SK-N-SH (cell line): Measurements from ENCODE around the gene CAD. TPM values are rescaled to one million over a fixed set of nuclear protein-coding genes. Genes with fewer than 3 reads are reported as not detected.

Source experiments
- CTCF ChIA-PET: fragments of 300-600, 350-600 bp; formaldehyde crosslinking; extraction: SDS; loops from one replicate; lab custom pipeline; 2021; lab: Yijun Ruan, JAX
- POLR2A ChIA-PET: fragments of 350-600 bp; sonication (Branson Sonifier 250); formaldehyde crosslinking; extraction: SDS; loops from one replicate; lab custom pipeline; 2020; ENCODE audit warnings: antibody characterized with exemption, inconsistent platforms; lab: Yijun Ruan, JAX
- DNase-seq: peaks from one replicate; pipeline ENCODE4 v3.0.0; 2012
- H2AFZ ChIP-seq: fragments of 200-600 bp; sonication (generic); 2 replicates; pipeline ENCODE4 v1.8.1; 2016; ENCODE audit warnings: antibody characterized with exemption, mild to moderate bottlenecking, low read depth
- H3F3A ChIP-seq: fragments of 200-600 bp; sonication (generic); replicated peaks from 2 replicates; pipeline ENCODE3; 2016; ENCODE audit warnings: antibody characterized with exemption, mild to moderate bottlenecking; ENCODE audit not compliant: insufficient read depth
- H3K27ac ChIP-seq, 2 experiments: fragments of 200-500 bp in 1 of 2; fragments of 200-600 bp in 1 of 2; sonication (Bioruptor generic) in 1 of 2; sonication (generic), shearing (Covaris generic) in 1 of 2; 2 replicates each; pipeline versions ENCODE4 v1.5.1 to v1.6.1; 2014 to 2016; ENCODE audit warnings: low read depth in 2 of 2, inconsistent platforms in 1 of 2, low read length in 1 of 2, mild to moderate bottlenecking in 1 of 2, mixed read lengths in 1 of 2
- H3K27me3 ChIP-seq: fragments of 200-600 bp; sonication (generic), shearing (Covaris generic); 2 replicates; pipeline ENCODE4 v1.6.1; 2016; ENCODE audit warnings: mixed run types; ENCODE audit not compliant: insufficient read depth
- H3K36me3 ChIP-seq, 2 experiments: fragments of 200-500 bp in 1 of 2; fragments of 200-600 bp in 1 of 2; sonication (Bioruptor generic) in 1 of 2; sonication (generic) in 1 of 2; replicated peaks in 1 of 2; 2 replicates each; pipeline versions ENCODE3 to v1.5.1; 2014 to 2016; ENCODE audit warnings: low read length in 1 of 2, mild to moderate bottlenecking in 1 of 2; ENCODE audit not compliant: insufficient read depth in 2 of 2, control insufficient read depth in 1 of 2
- H3K4me1 ChIP-seq, 2 experiments: fragments of 200-500 bp in 1 of 2; fragments of 200-600 bp in 1 of 2; sonication (Bioruptor generic) in 1 of 2; sonication (generic), shearing (Covaris generic) in 1 of 2; 2 replicates each; pipeline versions ENCODE4 v1.5.1 to v1.6.1; 2014 to 2016; ENCODE audit warnings: low read depth in 1 of 2, low read length in 1 of 2, mixed run types in 1 of 2; ENCODE audit not compliant: insufficient read depth in 2 of 2, control insufficient read depth in 1 of 2
- H3K4me2 ChIP-seq: fragments of 200-600 bp; sonication (generic), shearing (Covaris generic); 2 replicates; pipeline ENCODE4 v1.6.1; 2017; ENCODE audit warnings: mixed run types
- H3K4me3 ChIP-seq, 2 experiments: fragments of 200-500 bp in 1 of 2; fragments of 200-600 bp in 1 of 2; sonication (Bioruptor generic) in 1 of 2; sonication (generic), shearing (Covaris generic) in 1 of 2; 2 replicates each; pipeline versions ENCODE4 v1.5.1 to v1.8.1; 2014 to 2016; ENCODE audit warnings: low read depth in 2 of 2, inconsistent platforms in 1 of 2, low read length in 1 of 2, mild to moderate bottlenecking in 1 of 2, mixed read lengths in 1 of 2, moderate library complexity in 1 of 2
- H3K79me2 ChIP-seq: fragments of 200-600 bp; sonication (generic); 2 replicates; pipeline ENCODE4 v1.8.1; 2017; ENCODE audit warnings: mild to moderate bottlenecking; ENCODE audit not compliant: insufficient read depth
- H3K9ac ChIP-seq: fragments of 200-600 bp; sonication (generic); 2 replicates; pipeline ENCODE4 v1.6.1; 2017; ENCODE audit warnings: mixed run types
- H3K9me2 ChIP-seq: fragments of 200-600 bp; sonication (generic); 2 replicates; pipeline ENCODE4 v1.6.1; 2017; ENCODE audit warnings: mixed run types
- H3K9me3 ChIP-seq: fragments of 200-600 bp; sonication (generic); 2 replicates; pipeline ENCODE4 v1.6.1; 2017; ENCODE audit warnings: mixed run types, mild to moderate bottlenecking, moderate library complexity
- H4K20me1 ChIP-seq: fragments of 200-600 bp; sonication (generic); 2 replicates; pipeline ENCODE4 v1.6.1; 2017; ENCODE audit warnings: mild to moderate bottlenecking, mixed run types; ENCODE audit not compliant: insufficient read depth
- ELF1 ChIP-seq: IDR thresholded peaks from 2 replicates; pipeline ENCODE4 v1.4.0; 2012
- EZH2phosphoT487 ChIP-seq: fragments of 200-600 bp; sonication (generic); IDR thresholded peaks from 2 replicates; pipeline ENCODE4 v1.6.1; 2017; ENCODE audit warnings: low read depth, mixed run types, mild to moderate bottlenecking, antibody characterized with exemption, moderate library complexity, borderline replicate concordance
- FOXJ3 ChIP-seq: sonication (generic); formaldehyde crosslinking; IDR thresholded peaks from 2 replicates; pipeline ENCODE4 v1.5.1; 2020; ENCODE audit warnings: mild to moderate bottlenecking, missing genetic modification reagents
- GABPA ChIP-seq: IDR thresholded peaks from 2 replicates; pipeline ENCODE4 v1.4.0; 2012; ENCODE audit warnings: low read depth, mild to moderate bottlenecking
- IRF3 ChIP-seq: fragments of 150-350 bp; IDR thresholded peaks from 2 replicates; pipeline ENCODE4 v1.6.1; 2016; ENCODE audit warnings: mild to moderate bottlenecking, low read depth, low read length
- MEF2A ChIP-seq: IDR thresholded peaks from 2 replicates; pipeline ENCODE4 v1.4.0; 2012; ENCODE audit warnings: low read depth, borderline replicate concordance
- MXI1 ChIP-seq: IDR thresholded peaks from 2 replicates; pipeline ENCODE4 v1.6.1; 2012; ENCODE audit warnings: mild to moderate bottlenecking, low read depth, low read length, improper control_type of control experiment
- POLR2AphosphoS5 ChIP-seq: IDR thresholded peaks from 2 replicates; pipeline ENCODE4 v1.6.1; 2012; ENCODE audit warnings: low read depth, low read length
- RCOR1 ChIP-seq: fragments of 150-350 bp; IDR thresholded peaks from 2 replicates; pipeline ENCODE4 v1.6.1; 2017; ENCODE audit warnings: antibody characterized with exemption, low read length
- REST ChIP-seq: IDR thresholded peaks from 2 replicates; pipeline ENCODE4 v1.6.1; 2012; ENCODE audit warnings: mild to moderate bottlenecking, low read depth, low read length, moderate library complexity
- RFX5 ChIP-seq: IDR thresholded peaks from 2 replicates; pipeline ENCODE4 v1.6.1; 2012; ENCODE audit warnings: mild to moderate bottlenecking, improper control_type of control experiment, low read length
- RXRA ChIP-seq: IDR thresholded peaks from 2 replicates; pipeline ENCODE4 v1.4.0; 2012; ENCODE audit warnings: low read depth, mild to moderate bottlenecking, borderline replicate concordance
- SMC3 ChIP-seq: IDR thresholded peaks from 2 replicates; pipeline ENCODE4 v1.6.1; 2012; ENCODE audit warnings: low read depth, low read length, improper control_type of control experiment
- TAF1 ChIP-seq: IDR thresholded peaks from 2 replicates; pipeline ENCODE4 v1.6.1; 2012; ENCODE audit warnings: low read depth, mild to moderate bottlenecking, low read length, moderate library complexity, borderline replicate concordance
- TEAD4 ChIP-seq: IDR thresholded peaks from 2 replicates; pipeline ENCODE4 v1.4.0; 2012; ENCODE audit warnings: mild to moderate bottlenecking, borderline replicate concordance; ENCODE audit not compliant: insufficient read depth
- USF1 ChIP-seq: IDR thresholded peaks from 2 replicates; pipeline ENCODE4 v1.4.0; 2012; ENCODE audit warnings: low read depth, borderline replicate concordance
- WGBS: methylation state at CpG from one replicate; pipeline ENCODE4 v1.1.6; 2017; ENCODE audit warnings: low lambda C conversion rate; 5-methylcytosine and 5-hydroxymethylcytosine counted together
- polyA plus RNA-seq, 3 experiments: library from polyadenylated mRNA; depleted of rRNA; stranded (reverse); fragments of >200 nt; gene quantifications; 2 replicates each; pipeline ENCODE4 v1.2.3, GENCODE V29; 2012
- TF ChIP-seq, protein P1 (sequence below): IDR thresholded peaks from 2 replicates; pipeline ENCODE4 v1.4.0; 2012; ENCODE audit warnings: low read depth, borderline replicate concordance
- TF ChIP-seq, protein P2 (sequence below): IDR thresholded peaks from 2 replicates; pipeline ENCODE4 v1.4.0; 2012; ENCODE audit warnings: low read depth

Gene CAD
- polyA plus RNA-seq, 1 of the 3 experiments (the other 2 are of a cell fraction) = 47.6 TPM

GRCh38 chr2:27204566-27204965, 12.6 kb upstream of the CAD start:
- no peaks in the 10 kb centered on the region for H3K79me2 ChIP-seq
- peaks cover 0 to 2% of the 10 kb centered on the region in 2 experiments; a peak in 1 of 4 replicates for H3K4me1 ChIP-seq
- H3K4me2 ChIP-seq = no peak overlapping the region
- no peak for DNase-seq
- TF ChIP-seq RXRA (no peak), POLR2AphosphoS5 (no peak), RCOR1 (no peak), USF1 (no peak), TAF1 (no peak), TEAD4 (no peak), MXI1 (no peak), RFX5 (no peak), GABPA (no peak), EZH2phosphoT487 (no peak), FOXJ3 (CRISPR knock-in tag) (no peak), REST (no peak), ELF1 (no peak)
- POLR2A ChIA-PET = no interaction called here
- H3K9ac ChIP-seq = no peak overlapping the region
- no peaks in the 10 kb centered on the region for H3K27me3 ChIP-seq
- no peak overlapping the region for H3K4me3 ChIP-seq
- no peak overlapping the region for H3K27ac ChIP-seq
- H3F3A ChIP-seq = no peaks in the 10 kb centered on the region
- CTCF ChIA-PET = interaction anchor here (1.7 to 4.0 kb wide), 2 partner anchors 13 to 19 kb away, joined by 5 to 24 read pairs; no protein-coding TSS in a partner anchor
- no peaks in the 10 kb centered on the region for H3K9me2 ChIP-seq
- H3K9me3 ChIP-seq = no peaks in the 10 kb centered on the region
- H3K36me3 ChIP-seq = peaks cover 21 to 94% of the 10 kb centered on the region in 2 experiments
- WGBS = 98% methylated on average over 8 of the region's 8 CpGs
- no peak overlapping the region for H2AFZ ChIP-seq
- H4K20me1 ChIP-seq = no peaks in the 10 kb centered on the region

DNA sequence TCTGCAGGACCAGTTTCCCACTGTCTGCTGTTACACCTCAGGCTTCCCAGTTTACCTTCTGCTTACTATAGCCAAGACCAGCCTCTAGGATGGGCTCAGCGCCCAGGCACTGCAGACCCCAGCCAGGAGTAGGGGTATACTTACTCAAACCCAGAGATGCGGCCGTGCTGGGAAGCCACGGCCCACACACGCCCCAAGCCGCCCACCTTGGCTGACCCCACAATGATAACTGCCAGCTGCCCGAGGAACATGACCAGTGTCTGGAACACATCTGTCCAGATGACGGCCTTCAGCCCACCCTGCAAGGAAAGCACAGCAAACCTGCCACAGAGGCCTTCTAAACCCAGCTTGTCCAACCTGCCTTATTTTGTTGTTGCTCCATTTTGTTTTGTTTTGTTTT, 12.0 kb upstream of the CAD start:
- peaks cover 0 to 5% of the 10 kb centered on the region in 2 experiments; a peak in 1 of 4 replicates for H3K4me1 ChIP-seq

More for the DNA sequence above, 12.0 kb upstream of the CAD start:
- no peaks in the 10 kb centered on the region for H3K9me3 ChIP-seq
- no peaks in the 10 kb centered on the region for H3K79me2 ChIP-seq
- no peak overlapping the region for H3K4me3 ChIP-seq
- H3K9me2 ChIP-seq = no peaks in the 10 kb centered on the region
- ChIA-PET POLR2A (no interaction called here), CTCF (interaction anchor here (1.0 to 4.4 kb wide), 3 partner anchors 13 to 106 kb away, joined by 3 to 25 read pairs (median 4); no protein-coding TSS in a partner anchor)
- WGBS = 90% methylated on average over 8 of the region's 8 CpGs
- DNase-seq = no peak
- H3K36me3 ChIP-seq = peaks cover 21 to 93% of the 10 kb centered on the region in 2 experiments
- H3K9ac ChIP-seq = no peak overlapping the region
- H3K4me2 ChIP-seq = no peak overlapping the region
- no peaks in the 10 kb centered on the region for H4K20me1 ChIP-seq
- H3K27ac ChIP-seq = no peak overlapping the region
- H3K27me3 ChIP-seq = no peaks in the 10 kb centered on the region
- TF ChIP-seq MEF2A (no peak), ELF1 (no peak), MXI1 (no peak), SMC3 (no peak), IRF3 (no peak)
- TF ChIP-seq, protein P1, sequence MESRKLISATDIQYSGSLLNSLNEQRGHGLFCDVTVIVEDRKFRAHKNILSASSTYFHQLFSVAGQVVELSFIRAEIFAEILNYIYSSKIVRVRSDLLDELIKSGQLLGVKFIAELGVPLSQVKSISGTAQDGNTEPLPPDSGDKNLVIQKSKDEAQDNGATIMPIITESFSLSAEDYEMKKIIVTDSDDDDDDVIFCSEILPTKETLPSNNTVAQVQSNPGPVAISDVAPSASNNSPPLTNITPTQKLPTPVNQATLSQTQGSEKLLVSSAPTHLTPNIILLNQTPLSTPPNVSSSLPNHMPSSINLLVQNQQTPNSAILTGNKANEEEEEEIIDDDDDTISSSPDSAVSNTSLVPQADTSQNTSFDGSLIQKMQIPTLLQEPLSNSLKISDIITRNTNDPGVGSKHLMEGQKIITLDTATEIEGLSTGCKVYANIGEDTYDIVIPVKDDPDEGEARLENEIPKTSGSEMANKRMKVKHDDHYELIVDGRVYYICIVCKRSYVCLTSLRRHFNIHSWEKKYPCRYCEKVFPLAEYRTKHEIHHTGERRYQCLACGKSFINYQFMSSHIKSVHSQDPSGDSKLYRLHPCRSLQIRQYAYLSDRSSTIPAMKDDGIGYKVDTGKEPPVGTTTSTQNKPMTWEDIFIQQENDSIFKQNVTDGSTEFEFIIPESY = no peak
- TF ChIP-seq, protein P2, sequence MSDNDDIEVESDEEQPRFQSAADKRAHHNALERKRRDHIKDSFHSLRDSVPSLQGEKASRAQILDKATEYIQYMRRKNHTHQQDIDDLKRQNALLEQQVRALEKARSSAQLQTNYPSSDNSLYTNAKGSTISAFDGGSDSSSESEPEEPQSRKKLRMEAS = no peak
- no peak overlapping the region for H2AFZ ChIP-seq
- no peaks in the 10 kb centered on the region for H3F3A ChIP-seq
